T-cell (primary cell): ENCODE data around the gene RBM19. TPM values are rescaled to one million over a fixed set of nuclear protein-coding genes. Genes with fewer than 3 reads are reported as not detected.
"Not testable (repeated sequence)": the region's sequence is repeated elsewhere in the genome, so short reads cannot be mapped to it uniquely, and the experiment has no call there.

Experiments used
- ATAC-seq, 4 experiments: fragments of 200-7000 bp in 3 of 4; fragments of 150-1000 bp in 1 of 4; cut with Tn5 transposase; replicated peaks in 1 of 4; 1 replicate in 3 of 4; 2 replicates in 1 of 4; pipeline ENCODE4 v1.10.0; 2021; ENCODE audit warnings: moderate library complexity in 3 of 4, mild to moderate bottlenecking in 2 of 4, moderate number of reproducible peaks in 1 of 4
- CTCF ChIA-PET, 2 donors: fragments of 300-600 bp; sonication (Branson Sonifier 250); formaldehyde crosslinking; loops; one replicate each; lab custom pipeline; 2022; ENCODE audit warnings: antibody characterized with exemption in 2 of 2; lab: Charles Lee
- POLR2A ChIA-PET, 2 donors: fragments of 300-600 bp; sonication (Branson Sonifier 250); formaldehyde crosslinking; loops; one replicate each; lab custom pipeline; 2022; ENCODE audit warnings: antibody characterized with exemption in 2 of 2; lab: Charles Lee
- DNase-seq, 35 experiments: peaks; one replicate each; pipeline versions ENCODE4 v3.0.0 to v3.0.0-alpha.2; 2013 to 2023
- H3K27ac ChIP-seq: one replicate; pipeline ENCODE4 v1.5.1; 2013; ENCODE audit warnings: low read length
- H3K27me3 ChIP-seq, 2 experiments: replicated peaks in 1 of 2; 1 replicate in 1 of 2; 2 replicates in 1 of 2; pipeline versions ENCODE4 v1.6.1 to v1.7.0; 2013; ENCODE audit warnings: low read length in 1 of 2, mixed read lengths in 1 of 2; ENCODE audit not compliant: control insufficient read depth in 2 of 2, insufficient read depth in 2 of 2; ENCODE audit errors: extremely low read depth in 1 of 2
- H3K36me3 ChIP-seq, 2 donors: 1 replicate in 1 of 2; 2 replicates in 1 of 2; pipeline versions ENCODE4 v1.6.1 to v1.7.0; 2013; ENCODE audit warnings: low read length in 1 of 2; ENCODE audit not compliant: control insufficient read depth in 2 of 2, insufficient read depth in 1 of 2; ENCODE audit errors: extremely low read depth in 1 of 2
- H3K4me1 ChIP-seq, 2 experiments: 1 replicate in 1 of 2; 2 replicates in 1 of 2; pipeline versions ENCODE4 v1.6.1 to v1.7.0; 2013; ENCODE audit warnings: low read length in 2 of 2, mixed read lengths in 1 of 2; ENCODE audit not compliant: insufficient read depth in 2 of 2, control insufficient read depth in 1 of 2; ENCODE audit errors: extremely low read depth in 1 of 2
- H3K4me3 ChIP-seq, 2 donors: 1 replicate in 1 of 2; 2 replicates in 1 of 2; pipeline versions ENCODE4 v1.5.1 to v1.7.0; 2013; ENCODE audit warnings: mild to moderate bottlenecking in 2 of 2, low read length in 1 of 2, moderate library complexity in 1 of 2; ENCODE audit not compliant: control insufficient read depth in 1 of 2; ENCODE audit errors: extremely low read depth in 1 of 2
- H3K9me3 ChIP-seq: 2 replicates; pipeline ENCODE4 v1.7.0; 2013
- H3K27ac Mint-ChIP-seq, 2 donors: one replicate each; pipeline ENCODE4 v1.8.0; 2020 to 2021; ENCODE audit warnings: mild to moderate bottlenecking in 2 of 2, mixed read lengths in 2 of 2
- H3K27me3 Mint-ChIP-seq, 2 donors: one replicate each; pipeline ENCODE4 v1.8.0; 2021 to 2022; ENCODE audit warnings: mixed read lengths in 2 of 2
- H3K36me3 Mint-ChIP-seq: one replicate; pipeline ENCODE4 v1.8.0; 2021; ENCODE audit warnings: mixed read lengths
- H3K4me1 Mint-ChIP-seq, 3 donors: one replicate each; pipeline ENCODE4 v1.8.0; 2020 to 2022; ENCODE audit warnings: mixed read lengths in 3 of 3, mild to moderate bottlenecking in 1 of 3
- H3K4me3 Mint-ChIP-seq, 3 donors: one replicate each; pipeline ENCODE4 v1.8.0; 2020 to 2022; ENCODE audit warnings: mild to moderate bottlenecking in 3 of 3, mixed read lengths in 3 of 3, moderate library complexity in 3 of 3
- H3K9me3 Mint-ChIP-seq, 3 donors: one replicate each; pipeline ENCODE4 v1.8.0; 2020 to 2022; ENCODE audit warnings: mixed read lengths in 3 of 3
- WGBS: methylation state at CpG from one replicate; pipeline ENCODE4 v1.1.5; 2013; ENCODE audit warnings: missing lambda C conversion rate; ENCODE audit not compliant: insufficient coverage; 5-methylcytosine and 5-hydroxymethylcytosine counted together
- total RNA-seq, 35 experiments: library from RNA in 6 of 35; stranded (reverse) in 6 of 35; fragments of 120-200 nt in 1 of 35; gene quantifications; one replicate each; pipeline versions ENCODE4 v1.2.1 to v1.2.4 and lab custom pipeline; 2013 to 2026

Gene RBM19
- total RNA-seq, 5 donors from 2014 or later (not counting 1 experiment from before 2014, with no cell fraction given), result 57.9 to 80.3 (median 78.3) TPM

- H3K4me1 ChIP-seq, result no peaks in the 10 kb centered on the region
Measured at GRCh38 chr12:113818283-113818682, 147.8 kb downstream of the RBM19 start.

GRCh38 chr12:113816866-113817265 is 149.3 kb downstream of the RBM19 start:
- H3K4me3 Mint-ChIP-seq, result no peak overlapping the region
- POLR2A ChIA-PET, result no interaction called here
- no peaks in the 10 kb centered on the region for H3K9me3 Mint-ChIP-seq
- no peaks in the 10 kb centered on the region for H3K4me1 ChIP-seq
- no peaks in the 10 kb centered on the region for H3K4me1 Mint-ChIP-seq
- CTCF ChIA-PET, result no interaction called here
- no peak overlapping the region for H3K27ac Mint-ChIP-seq
- H3K27me3 Mint-ChIP-seq, result no peaks in the 10 kb centered on the region
- 91% methylated on average over 9 of the region's 16 CpGs for WGBS
- DNase-seq, result no peak
- no peaks in the 10 kb centered on the region for H3K27me3 ChIP-seq
- H3K9me3 ChIP-seq, result no peaks in the 10 kb centered on the region
- H3K36me3 ChIP-seq, result peaks cover 7 to 16% of the 10 kb centered on the region in 2 donors
- no peak for ATAC-seq
- no peak overlapping the region for H3K27ac ChIP-seq
- no peak overlapping the region for H3K4me3 ChIP-seq
- peaks cover 63% of the 10 kb centered on the region for H3K36me3 Mint-ChIP-seq

More at GRCh38 chr12:113818283-113818682, 147.8 kb downstream of the RBM19 start:
- ATAC-seq, result no peak
- Mint-ChIP-seq H3K27me3 (no peaks in the 10 kb centered on the region), H3K9me3 (no peaks in the 10 kb centered on the region), H3K27ac (no peak overlapping the region), H3K4me1 (no peaks in the 10 kb centered on the region), H3K4me3 (no peak overlapping the region), H3K36me3 (peaks cover 62% of the 10 kb centered on the region)
- Histone ChIP-seq H3K36me3 (peaks cover 16 to 22% of the 10 kb centered on the region in 2 donors), H3K4me3 (no peak overlapping the region), H3K9me3 (no peaks in the 10 kb centered on the region), H3K27ac (no peak overlapping the region), H3K27me3 (no peaks in the 10 kb centered on the region)
- no peak for DNase-seq
- WGBS, result 90% methylated on average over 2 of the region's 4 CpGs
- CTCF ChIA-PET, result no interaction called here
- POLR2A ChIA-PET, result no interaction called here

- ATAC-seq (no peak), DNase-seq (no peak)
- ChIA-PET CTCF (no interaction called here), POLR2A (no interaction called here)
- Mint-ChIP-seq H3K9me3 (no peaks in the 10 kb centered on the region), H3K4me3 (no peak overlapping the region), H3K27ac (no peak overlapping the region), H3K36me3 (peaks cover 52% of the 10 kb centered on the region), H3K27me3 (no peaks in the 10 kb centered on the region), H3K4me1 (no peaks in the 10 kb centered on the region)
- no peaks in the 10 kb centered on the region for H3K27me3 ChIP-seq
- no peak overlapping the region for H3K4me3 ChIP-seq
- no peaks in the 10 kb centered on the region for H3K4me1 ChIP-seq
- 88% methylated on average over 5 of the region's 5 CpGs for WGBS
- H3K9me3 ChIP-seq, result no peaks in the 10 kb centered on the region
- H3K36me3 ChIP-seq, result peaks cover 0 to 15% of the 10 kb centered on the region in 2 donors
- H3K27ac ChIP-seq, result no peak overlapping the region
Measured at GRCh38 chr12:113815031-113815430, 151.1 kb downstream of the RBM19 start.

GRCh38 chr12:113813229-113813541 is 152.9 kb downstream of the RBM19 start:
- ChIA-PET CTCF (no interaction called here), POLR2A (no interaction called here)
- ATAC-seq (no peak), DNase-seq (no peak)
- Mint-ChIP-seq H3K4me1 (no peaks in the 10 kb centered on the region), H3K4me3 (no peak overlapping the region), H3K27me3 (no peaks in the 10 kb centered on the region), H3K27ac (no peak overlapping the region), H3K9me3 (peaks cover 0 to 4% (median 4%) of the 10 kb centered on the region in 3 donors), H3K36me3 (peaks cover 45% of the 10 kb centered on the region)
- no peak overlapping the region for H3K27ac ChIP-seq
- no peaks in the 10 kb centered on the region for H3K9me3 ChIP-seq
- H3K4me3 ChIP-seq, result no peak overlapping the region
- H3K4me1 ChIP-seq, result no peaks in the 10 kb centered on the region
- no peaks in the 10 kb centered on the region for H3K27me3 ChIP-seq
- H3K36me3 ChIP-seq, result peaks cover 2 to 15% of the 10 kb centered on the region in 2 donors
- no CpG with 5 or more reads among the region's 6 CpGs for WGBS

- Mint-ChIP-seq H3K4me1 (no peaks in the 10 kb centered on the region), H3K27me3 (no peaks in the 10 kb centered on the region), H3K36me3 (peaks cover 51% of the 10 kb centered on the region), H3K4me3 (no peak overlapping the region), H3K9me3 (peaks cover 3 to 8% (median 8%) of the 10 kb centered on the region in 3 donors), H3K27ac (no peak overlapping the region)
- Histone ChIP-seq H3K4me1 (no peaks in the 10 kb centered on the region), H3K4me3 (no peak overlapping the region), H3K27me3 (no peaks in the 10 kb centered on the region), H3K36me3 (peaks cover 4 to 15% of the 10 kb centered on the region in 2 donors), H3K27ac (no peak overlapping the region), H3K9me3 (no peaks in the 10 kb centered on the region)
- ChIA-PET CTCF (no interaction called here), POLR2A (no interaction called here)
- WGBS, result 92% methylated on average over 14 of the region's 16 CpGs
- no peak for DNase-seq
- no peak for ATAC-seq
Measured at GRCh38 chr12:113812411-113813228, 153.5 kb downstream of the RBM19 start.

- H3K27ac Mint-ChIP-seq, H3K27me3 ChIP-seq, CTCF ChIA-PET, H3K36me3 ChIP-seq, H3K4me3 ChIP-seq, H3K27ac ChIP-seq, ATAC-seq, H3K9me3 ChIP-seq, DNase-seq, H3K4me1 ChIP-seq, H3K4me3 Mint-ChIP-seq, H3K27me3 Mint-ChIP-seq, H3K4me1 Mint-ChIP-seq, POLR2A ChIA-PET: not testable (repeated sequence)
- 96% methylated on average over 12 of the region's 17 CpGs for WGBS
- peaks cover 43% of the 10 kb centered on the region for H3K36me3 Mint-ChIP-seq
- peaks cover 10 to 19% (median 13%) of the 10 kb centered on the region in 3 donors for H3K9me3 Mint-ChIP-seq
Measured at GRCh38 chr12:113809462-113810220, 156.5 kb downstream of the RBM19 start.
